GM12878 (cell line): Measurements from ENCODE around the gene GLG1. TPM values are rescaled to one million over a fixed set of nuclear protein-coding genes. Genes with fewer than 3 reads are reported as not detected.

Experiments
- ATAC-seq: fragments of 200-7000 bp; cut with Tn5 transposase; 3 replicates; pipeline ENCODE4 v1.9.1; 2020; ENCODE audit warnings: mild to moderate bottlenecking, moderate library complexity
- BruUV-seq: library from RNA; stranded (reverse); fragments of 400-500 nt; replicated peaks from 2 replicates; lab custom pipeline; 2021; lab: Mats Ljungman, UMichigan
- CTCF ChIA-PET: fragments of 300-600 bp; sonication (Branson Sonifier 250); formaldehyde crosslinking; extraction: SDS; loops from one replicate; lab custom pipeline; 2021; ENCODE audit warnings: inconsistent platforms; lab: Yijun Ruan, JAX
- POLR2A ChIA-PET: fragments of 350-600 bp; formaldehyde crosslinking; extraction: SDS; loops from one replicate; lab custom pipeline; 2021; ENCODE audit warnings: inconsistent platforms; lab: Charles Lee
- RAD21 ChIA-PET: fragments of 300-600 bp; sonication (Branson Sonifier 250); formaldehyde crosslinking; loops from one replicate; lab custom pipeline; 2023; ENCODE audit warnings: antibody characterized with exemption; ENCODE audit not compliant: unreplicated experiment; lab: Charles Lee
- SMC1A ChIA-PET: fragments of 300-600 bp; sonication (Branson Sonifier 250); formaldehyde crosslinking; loops from one replicate; lab custom pipeline; 2023; ENCODE audit not compliant: unreplicated experiment, uncharacterized antibody; lab: Charles Lee
- DNase-seq: peaks from one replicate; pipeline ENCODE4 v3.0.0-alpha.2; 2011; ENCODE audit warnings: low read depth, low spot score
- FAIRE-seq: peaks from 3 replicates; lab custom pipeline; 2011; peaks lifted over from hg19 to GRCh38; lab: Jason Lieb, UNC
- H2AFZ ChIP-seq: 2 replicates; pipeline ENCODE4 v1.6.0; 2011; ENCODE audit warnings: low read depth, low read length, control low read depth; ENCODE audit not compliant: control insufficient read depth
- H3K27ac ChIP-seq: 2 replicates; pipeline ENCODE4 v1.5.1; 2011; ENCODE audit warnings: control low read depth; ENCODE audit not compliant: control insufficient read depth, insufficient read depth
- H3K27me3 ChIP-seq, 2 experiments: replicated peaks in 1 of 2; 2 replicates each; pipeline versions ENCODE4 v1.6.0 to v1.6.1; 2011; ENCODE audit warnings: low read length in 1 of 2; ENCODE audit not compliant: control insufficient read depth in 2 of 2, insufficient read depth in 2 of 2
- H3K36me3 ChIP-seq, 2 experiments: 2 replicates each; pipeline ENCODE4 v1.5.1; 2011; ENCODE audit warnings: low read length in 1 of 2; ENCODE audit not compliant: control insufficient read depth in 2 of 2, insufficient read depth in 2 of 2
- H3K4me1 ChIP-seq: 2 replicates; pipeline ENCODE4 v1.6.1; 2011; ENCODE audit warnings: mild to moderate bottlenecking, low read length, moderate library complexity, mixed read lengths; ENCODE audit not compliant: control insufficient read depth, insufficient read depth
- H3K4me2 ChIP-seq: 2 replicates; pipeline ENCODE4 v1.6.0; 2011; ENCODE audit warnings: control low read depth; ENCODE audit not compliant: control insufficient read depth, insufficient read depth
- H3K4me3 ChIP-seq: fragments of 200-600 bp; sonication (generic); 2 replicates; pipeline ENCODE4 v1.5.1; 2016
- H3K79me2 ChIP-seq: 2 replicates; pipeline ENCODE4 v1.6.0; 2011; ENCODE audit warnings: low read length; ENCODE audit not compliant: control insufficient read depth, insufficient read depth
- H3K9ac ChIP-seq: 2 replicates; pipeline ENCODE4 v1.8.0; 2011; ENCODE audit warnings: low read length, control low read depth, mixed read lengths; ENCODE audit not compliant: control insufficient read depth, insufficient read depth
- H3K9me3 ChIP-seq: replicated peaks from 3 replicates; pipeline ENCODE4 v1.5.1; 2011; ENCODE audit warnings: mild to moderate bottlenecking, low read length; ENCODE audit not compliant: control insufficient read depth, insufficient read depth
- H4K20me1 ChIP-seq: 2 replicates; pipeline ENCODE4 v1.6.0; 2011; ENCODE audit not compliant: control insufficient read depth, insufficient read depth
- BACH1 ChIP-seq: fragments of 450-650 bp; IDR thresholded peaks from 2 replicates; pipeline ENCODE4 v1.6.1; 2017; ENCODE audit warnings: mild to moderate bottlenecking, borderline replicate concordance
- CHD4 ChIP-seq: fragments of 200-600 bp; sonication (generic); IDR thresholded peaks from 2 replicates; pipeline ENCODE4 v1.6.1; 2016; ENCODE audit warnings: mild to moderate bottlenecking
- FOXM1 ChIP-seq: IDR thresholded peaks from 2 replicates; pipeline ENCODE4 v1.6.1; 2012; ENCODE audit warnings: low read depth, mild to moderate bottlenecking, inconsistent platforms, low read length, moderate library complexity
- PBX3 ChIP-seq: IDR thresholded peaks from 2 replicates; pipeline ENCODE4 v1.6.1; 2011; ENCODE audit warnings: mild to moderate bottlenecking, low read depth, low read length, moderate library complexity; ENCODE audit not compliant: insufficient replicate concordance
- RCOR1 ChIP-seq: conservative IDR thresholded peaks from 2 replicates; pipeline ENCODE4 v1.6.1; 2012; ENCODE audit warnings: low read depth, low read length, improper control_type of control experiment
- SKIL ChIP-seq: fragments of 450-650 bp; IDR thresholded peaks from 2 replicates; pipeline ENCODE4 v1.6.1; 2017; ENCODE audit warnings: mild to moderate bottlenecking, low read depth, inconsistent platforms; ENCODE audit not compliant: poor library complexity, severe bottlenecking
- SRF ChIP-seq, 2 experiments: IDR thresholded peaks; 2 replicates each; pipeline ENCODE4 v1.6.1; 2011; ENCODE audit warnings: low read depth in 2 of 2, low read length in 2 of 2, mild to moderate bottlenecking in 1 of 2, moderate library complexity in 1 of 2
- STAT1 ChIP-seq: fragments of 450-650 bp; conservative IDR thresholded peaks from 2 replicates; pipeline ENCODE4 v1.6.1; 2014; ENCODE audit warnings: antibody characterized with exemption, mild to moderate bottlenecking
- TAF1 ChIP-seq: IDR thresholded peaks from 2 replicates; pipeline ENCODE4 v1.6.1; 2011; ENCODE audit warnings: mild to moderate bottlenecking, low read depth, low read length, borderline replicate concordance
- YY1 ChIP-seq: IDR thresholded peaks from 2 replicates; pipeline ENCODE4 v1.6.1; 2011; ENCODE audit warnings: low read depth, mild to moderate bottlenecking, low read length
- ZBTB40 ChIP-seq: fragments of 450-650 bp; IDR thresholded peaks from 2 replicates; pipeline ENCODE4 v1.6.1; 2016; ENCODE audit warnings: mild to moderate bottlenecking, moderate library complexity, borderline replicate concordance
- ZNF384 ChIP-seq: IDR thresholded peaks from 2 replicates; pipeline ENCODE4 v1.6.1; 2012; ENCODE audit warnings: low read depth, mild to moderate bottlenecking, low read length, improper control_type of control experiment, borderline replicate concordance
- ZNF592 ChIP-seq: fragments of 450-650 bp; IDR thresholded peaks from 2 replicates; pipeline ENCODE4 v1.6.1; 2017; ENCODE audit warnings: mild to moderate bottlenecking, moderate library complexity
- WGBS: methylation state at CpG from one replicate; pipeline ENCODE4 v1.1.6; 2016; ENCODE audit warnings: low lambda C conversion rate; ENCODE audit not compliant: insufficient replicate concordance, insufficient coverage; ENCODE audit errors: missing lambda C conversion rate; 5-methylcytosine and 5-hydroxymethylcytosine counted together
- in situ Hi-C: fragments of 300-500 bp; cut with MboI; formaldehyde crosslinking; loops from 9 replicates; pipeline ENCODE4 v1.14.3; 2018; ENCODE audit warnings: mixed read lengths
- intact Hi-C: fragments of 100-400 bp; cut with micrococcal nuclease; formaldehyde crosslinking; loops from one replicate; pipeline ENCODE4 v1.14.2; 2022; ENCODE audit not compliant: unreplicated experiment
- polyA plus RNA-seq, 11 experiments: library from polyadenylated mRNA; depleted of rRNA in 4 of 11; unstranded in 6 of 11; stranded (reverse) in 5 of 11; fragments of >200 nt; fragmentation: Nextera tagmentation in 4 of 11; fragmentation: Illumina TruSeq in 1 of 11; extraction: Ambion mirVana in 4 of 11; extraction: Trizol in 1 of 11; gene quantifications; 1 replicate in 1 of 11; 2 replicates in 10 of 11; pipeline versions ENCODE4 v1.2.1 to v1.2.3, GENCODE V29; 2011 to 2016; ENCODE audit warnings: inconsistent platforms in 2 of 11, missing spikeins in 2 of 11, low read depth in 1 of 11
- total RNA-seq, 4 experiments: library from RNA; depleted of rRNA in 3 of 4; stranded (reverse); fragments of >200 nt in 3 of 4; fragmentation: Illumina TruSeq in 1 of 4; extraction: Trizol in 1 of 4; gene quantifications; 2 replicates each; pipeline versions ENCODE4 v1.2.1 to v1.2.3, GENCODE V29; 2013 to 2021

Gene GLG1
- total and polyA plus RNA-seq, 10 of the 15 experiments (the other 5 are each of a cell fraction or from before 2014, with no cell fraction given), result 7.6 to 49.4 (median 28.2) TPM

- Histone ChIP-seq H3K9ac (no peak overlapping the region), H3K4me2 (no peak overlapping the region), H3K27ac (no peak overlapping the region), H3K4me3 (no peak overlapping the region), H4K20me1 (no peaks in the 10 kb centered on the region), H3K36me3 (peaks cover 0 to 4% of the 10 kb centered on the region in 2 experiments; a peak in 3 of 4 replicates), H3K9me3 (no peaks in the 10 kb centered on the region), H3K27me3 (no peaks in the 10 kb centered on the region), H3K79me2 (no peaks in the 10 kb centered on the region), H3K4me1 (no peaks in the 10 kb centered on the region), H2AFZ (no peak overlapping the region)
- FAIRE-seq (no peak), DNase-seq (no peak), ATAC-seq (no peak)
- BruUV-seq, result no TSS peak
- ChIA-PET RAD21 (no interaction called here), CTCF (no interaction called here), SMC1A (no interaction called here), POLR2A (interaction anchor here (0.7 kb wide), 1 partner anchor 9 kb away, joined by 4 read pairs; no protein-coding TSS in a partner anchor)
- intact Hi-C loops, result loop anchor here (10.0 kb wide), 1 partner anchor 107 kb away; the partner anchor contains the start of gene GLG1
- 92% methylated on average over 3 of the region's 3 CpGs for WGBS
- in situ Hi-C loops, result no loop called here
- TF ChIP-seq BACH1, result no peak
- no peak for TF ChIP-seq SRF (IDR thresholded peaks at IDR 0.05; ENCODE audit: low read depth in 2 of 2, low read length in 2 of 2)
- TF ChIP-seq SKIL, result no peak
- no peak for TF ChIP-seq RCOR1
- TF ChIP-seq CHD4, result no peak
- no peak for TF ChIP-seq TAF1
- TF ChIP-seq YY1, result no peak
- TF ChIP-seq ZNF592, result no peak
- TF ChIP-seq STAT1, result no peak
- TF ChIP-seq FOXM1, result no peak
- TF ChIP-seq ZBTB40, result no peak
- TF ChIP-seq PBX3, result no peak
- TF ChIP-seq ZNF384, result no peak
Measured at GRCh38 chr16:74497761-74498160, 109.2 kb downstream of the GLG1 start.
